Breast epithelium (tissue), 4 donors: ENCODE data around the gene SMIM20. TPM values are rescaled to one million over a fixed set of nuclear protein-coding genes. Genes with fewer than 3 reads are reported as not detected.
"Not testable (repeated sequence)": the region's sequence is repeated elsewhere in the genome, so short reads cannot be mapped to it uniquely, and the experiment has no call there.

Source experiments
- DNase-seq, 2 donors: peaks; one replicate each; pipeline ENCODE4 v3.0.0-alpha.2; 2019; ENCODE audit warnings: low spot score in 2 of 2
- H3K27ac ChIP-seq, 2 donors: fragments of 200-600 bp; sonication (generic) in 1 of 2; one replicate each; pipeline ENCODE4 v1.5.1; 2016 to 2019; ENCODE audit warnings: mild to moderate bottlenecking in 1 of 2
- H3K27me3 ChIP-seq, 2 donors: fragments of 200-600 bp; sonication (generic) in 1 of 2; one replicate each; pipeline versions ENCODE4 v1.5.1 to v1.6.0; 2017 to 2019; ENCODE audit warnings: control low read depth in 1 of 2, mild to moderate bottlenecking in 1 of 2
- H3K36me3 ChIP-seq: fragments of 200-600 bp; one replicate; pipeline ENCODE4 v1.5.1; 2019
- H3K4me1 ChIP-seq, 2 donors: fragments of 200-600 bp; sonication (generic); one replicate each; pipeline ENCODE4 v1.5.1; 2016 to 2019; ENCODE audit warnings: control low read depth in 1 of 2
- H3K4me3 ChIP-seq, 3 donors: fragments of 200-600 bp; sonication (generic); 1 replicate in 2 of 3; 2 replicates in 1 of 3; pipeline ENCODE4 v1.5.1; 2016 to 2019; ENCODE audit warnings: mild to moderate bottlenecking in 3 of 3, moderate library complexity in 2 of 3
- H3K9me3 ChIP-seq, 2 donors: fragments of 200-600 bp; sonication (generic) in 1 of 2; one replicate each; pipeline ENCODE4 v1.5.1; 2016 to 2019; ENCODE audit warnings: control low read depth in 1 of 2
- CTCF ChIP-seq, 3 donors: fragments of 450-650 bp; IDR thresholded peaks; one replicate each; pipeline ENCODE4 v1.5.1; 2016 to 2017; ENCODE audit warnings: antibody characterized with exemption in 3 of 3, mild to moderate bottlenecking in 3 of 3, moderate library complexity in 3 of 3
- POLR2A ChIP-seq: fragments of 450-650 bp; IDR thresholded peaks from one replicate; pipeline ENCODE4 v1.6.1; 2016; ENCODE audit warnings: antibody characterized with exemption, mild to moderate bottlenecking, moderate library complexity
- POLR2AphosphoS5 ChIP-seq, 3 donors: sonication (generic); formaldehyde crosslinking; IDR thresholded peaks; one replicate each; pipeline ENCODE4 v1.6.1; 2017; ENCODE audit warnings: antibody characterized with exemption in 3 of 3
- intact Hi-C: fragments of 100-400 bp; cut with DNase I; formaldehyde crosslinking; loops from one replicate; pipeline ENCODE4 v1.15.1; 2023; ENCODE audit warnings: low total_unique reads
- total RNA-seq, 3 donors: library from RNA; depleted of rRNA; stranded (reverse); fragments of >200 nt; gene quantifications; one replicate each; pipeline ENCODE4 v1.1.0, GENCODE V29; 2016

The SMIM20 gene
- total RNA-seq, 3 donors from 2014 or later: 26.9 to 37.0 (median 29.2) TPM

GRCh38 chr4:25900310-25900709, 13.7 kb upstream of the SMIM20 start:
- Histone ChIP-seq H3K27me3 (no peaks in the 10 kb centered on the region), H3K4me1 (no peaks in the 10 kb centered on the region), H3K27ac (no peak overlapping the region), H3K36me3 (no peaks in the 10 kb centered on the region), H3K9me3 (no peaks in the 10 kb centered on the region), H3K4me3 (no peak overlapping the region)
- DNase-seq: no peak
- intact Hi-C loops: no loop called here
- TF ChIP-seq POLR2AphosphoS5 (IDR thresholded peaks at IDR 0.05): no peak
- no peak for TF ChIP-seq CTCF (IDR thresholded peaks at IDR 0.05)
- TF ChIP-seq POLR2A: no peak

GRCh38 chr4:25901030-25901430, 13.0 kb upstream of the SMIM20 start:
- H3K27ac ChIP-seq: no peak overlapping the region
- H3K4me1 ChIP-seq: no peaks in the 10 kb centered on the region
- no peaks in the 10 kb centered on the region for H3K36me3 ChIP-seq
- no peak for DNase-seq
- intact Hi-C loops: no loop called here
- TF ChIP-seq CTCF (IDR thresholded peaks at IDR 0.05): no peak
- no peak for TF ChIP-seq POLR2A
- TF ChIP-seq POLR2AphosphoS5 (IDR thresholded peaks at IDR 0.05): no peak
- H3K27me3 ChIP-seq: no peaks in the 10 kb centered on the region
- H3K4me3 ChIP-seq: no peak overlapping the region
- no peaks in the 10 kb centered on the region for H3K9me3 ChIP-seq

- no peaks in the 10 kb centered on the region for H3K4me1 ChIP-seq
- no peaks in the 10 kb centered on the region for H3K9me3 ChIP-seq
- no peaks in the 10 kb centered on the region for H3K27me3 ChIP-seq
- H3K36me3 ChIP-seq: no peaks in the 10 kb centered on the region
- intact Hi-C loops: no loop called here
- no peak for TF ChIP-seq CTCF (IDR thresholded peaks at IDR 0.05)
- TF ChIP-seq POLR2A: no peak
- no peak for TF ChIP-seq POLR2AphosphoS5 (IDR thresholded peaks at IDR 0.05)
- no peak overlapping the region for H3K4me3 ChIP-seq
- DNase-seq: no peak
- no peak overlapping the region for H3K27ac ChIP-seq
These were observed 9.9 kb upstream of the SMIM20 start for GRCh38 chr4:25903900-25904747.

- Histone ChIP-seq H3K9me3 (no peaks in the 10 kb centered on the region), H3K27ac (no peak overlapping the region), H3K4me1 (no peaks in the 10 kb centered on the region), H3K4me3 (no peak overlapping the region), H3K36me3 (no peaks in the 10 kb centered on the region), H3K27me3 (no peaks in the 10 kb centered on the region)
- no peak for TF ChIP-seq POLR2A
- no peak for TF ChIP-seq CTCF (IDR thresholded peaks at IDR 0.05)
- no peak for TF ChIP-seq POLR2AphosphoS5 (IDR thresholded peaks at IDR 0.05)
- intact Hi-C loops: no loop called here
- DNase-seq: no peak
These were observed 9.3 kb upstream of the SMIM20 start for GRCh38 chr4:25904748-25905082.

DNA sequence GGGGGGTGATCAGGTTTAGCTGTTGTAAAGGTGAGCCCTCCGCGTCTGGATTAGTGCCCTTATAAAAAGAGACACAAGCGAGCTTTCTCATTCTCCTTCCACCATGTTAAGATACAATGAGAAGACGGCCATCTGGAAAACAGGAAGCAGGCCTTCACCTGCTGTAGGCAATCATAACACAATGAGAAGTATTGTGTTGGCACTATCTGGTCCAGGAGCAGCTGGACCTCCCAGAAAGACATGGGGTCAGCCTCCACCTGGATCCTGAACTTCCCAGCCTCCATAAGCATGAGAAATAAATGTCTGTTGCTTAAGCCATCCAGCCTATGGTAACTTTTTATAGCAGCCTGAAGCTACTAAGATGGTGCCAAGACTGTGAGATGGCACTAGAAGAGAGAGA, 8.6 kb upstream of the SMIM20 start:
- Histone ChIP-seq H3K4me3 (no peak overlapping the region), H3K36me3 (no peaks in the 10 kb centered on the region), H3K27ac (no peak overlapping the region), H3K27me3 (no peaks in the 10 kb centered on the region), H3K9me3 (no peaks in the 10 kb centered on the region), H3K4me1 (no peaks in the 10 kb centered on the region)
- DNase-seq: no peak
- intact Hi-C loops: no loop called here
- TF ChIP-seq POLR2A (no peak), CTCF (IDR thresholded peaks at IDR 0.05) (no peak), POLR2AphosphoS5 (IDR thresholded peaks at IDR 0.05) (no peak)

GRCh38 chr4:25906113-25906512, 7.9 kb upstream of the SMIM20 start:
- DNase-seq, intact Hi-C loops, H3K27me3 ChIP-seq: not testable (repeated sequence)

More at GRCh38 chr4:25906113-25906512, 7.9 kb upstream of the SMIM20 start:
- H3K4me3 ChIP-seq, H3K27ac ChIP-seq, H3K36me3 ChIP-seq, H3K9me3 ChIP-seq, H3K4me1 ChIP-seq: not testable (repeated sequence)
